ENCODE measurements around the gene PTPRD.

DNA sequence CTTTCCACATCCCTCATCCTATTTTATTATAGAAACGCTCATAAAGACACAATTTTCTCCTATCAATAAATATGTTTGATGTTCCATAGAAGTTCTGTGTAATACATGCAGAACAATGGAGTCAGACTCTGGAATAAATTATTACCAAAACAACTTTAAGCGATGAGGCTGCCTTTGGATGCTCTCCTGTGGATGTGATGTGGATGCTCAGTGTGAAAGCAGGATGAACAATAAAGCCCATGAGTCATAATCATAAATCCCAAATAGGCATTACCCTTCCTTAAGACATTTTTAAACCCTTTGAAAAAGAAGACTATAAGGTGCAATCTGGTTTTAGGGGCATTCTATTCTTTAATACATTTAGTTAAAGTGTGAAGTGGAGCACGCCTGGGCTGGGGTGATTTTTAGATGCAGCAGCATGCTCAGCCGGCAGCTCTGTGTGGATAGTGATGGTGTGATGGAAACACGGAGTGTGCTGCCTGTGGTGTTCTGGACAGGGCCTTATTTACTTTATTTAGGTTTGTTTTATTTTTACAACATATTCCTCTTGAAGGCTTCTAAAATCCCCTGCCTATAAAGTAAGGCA is 991.4 kb downstream of the PTPRD start:
- TF ChIP-seq CTCF (IDR thresholded peaks at IDR 0.05) (no peak), POLR2A (IDR thresholded peaks at IDR 0.05) (no peak), POLR2AphosphoS5 (IDR thresholded peaks at IDR 0.05) (no peak)
